HG03575 (cell line): ENCODE results near the gene TIE1.

Source experiments
- ATAC-seq: cut with Tn5 transposase; IDR thresholded peaks from one replicate; pipeline ENCODE4 v1.9.1; 2021; ENCODE audit not compliant: unreplicated experiment, insufficient number of reproducible peaks, low FRiP score; ENCODE audit errors: extremely low read depth

TIE1 gene

DNA sequence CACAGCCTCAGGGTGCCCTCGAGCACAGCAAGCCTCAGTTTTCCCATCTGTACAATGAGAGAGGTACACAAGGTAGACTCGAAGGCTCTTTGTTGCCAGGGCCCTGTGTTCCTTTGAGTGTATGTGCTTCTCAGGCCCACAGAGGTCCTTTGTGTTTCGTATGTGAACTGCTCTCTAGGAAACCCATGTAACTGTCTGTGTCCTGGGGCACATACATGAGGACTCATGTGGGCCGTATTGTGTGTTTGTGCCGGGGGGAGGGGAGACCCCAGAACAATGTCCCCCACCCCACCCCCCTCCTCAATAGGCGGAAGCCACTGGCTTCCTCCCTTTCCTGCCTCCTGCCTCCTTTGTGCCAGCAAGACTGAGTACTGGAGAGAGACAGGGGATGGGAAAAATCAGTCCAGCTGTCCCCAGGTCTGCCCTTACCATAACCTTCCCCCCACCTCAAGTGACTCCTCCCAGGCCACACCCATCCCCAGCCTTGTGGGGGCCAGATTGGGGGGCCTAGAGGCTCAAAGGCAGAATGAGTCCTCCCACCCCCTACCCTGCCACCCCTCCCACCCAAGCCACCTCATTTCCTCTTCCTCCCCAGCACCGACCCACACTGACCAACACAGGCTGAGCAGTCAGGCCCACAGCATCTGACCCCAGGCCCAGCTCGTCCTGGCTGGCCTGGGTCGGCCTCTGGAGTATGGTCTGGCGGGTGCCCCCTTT is at the start of gene TIE1:
TSS of gene TIE1 (plus strand) at position 605 of the 717 bp plus-strand sequence. CDS start at position 695, 90 bp downstream.
- ATAC-seq, result no peak

DNA sequence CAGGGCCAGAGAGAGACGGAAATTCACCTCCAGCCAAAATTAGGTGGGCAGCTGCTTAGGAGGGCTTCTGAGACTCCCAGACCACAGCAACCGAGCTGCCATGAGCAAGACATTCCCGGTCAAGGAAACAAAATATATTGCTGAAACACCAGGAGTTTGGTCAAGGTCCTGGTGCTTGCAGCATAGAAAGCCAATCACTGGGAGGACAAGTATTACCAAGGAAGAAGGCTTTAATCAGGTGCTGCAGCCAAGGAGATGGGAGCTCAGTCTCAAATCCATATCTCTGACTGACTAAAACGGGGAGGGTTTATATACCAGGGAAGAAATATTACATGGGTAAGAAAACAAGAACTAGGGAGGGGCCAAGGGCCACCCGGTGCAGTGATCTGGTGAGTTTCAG is 49.8 kb upstream of the TIE1 start:
- no peak for ATAC-seq

DNA sequence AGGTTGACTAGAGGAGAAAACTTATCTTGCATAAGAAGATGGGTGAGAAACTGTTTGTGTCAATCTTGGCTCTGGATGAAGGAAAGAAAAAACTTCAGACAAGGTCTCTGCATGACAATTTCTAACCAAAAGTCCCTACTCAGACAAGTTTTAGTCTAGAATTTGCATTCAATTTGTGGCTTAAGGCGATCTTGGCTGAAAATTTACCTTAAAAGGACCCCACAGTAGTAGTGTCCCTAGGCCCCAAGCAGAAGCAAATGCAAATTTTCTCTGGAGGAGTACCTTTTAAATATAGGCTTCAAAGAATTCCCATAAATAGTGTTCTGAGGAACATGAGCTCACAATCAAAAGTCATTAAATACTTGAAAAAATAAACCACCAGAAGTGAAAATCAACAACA is 48.6 kb upstream of the TIE1 start:
- ATAC-seq, result no peak

DNA sequence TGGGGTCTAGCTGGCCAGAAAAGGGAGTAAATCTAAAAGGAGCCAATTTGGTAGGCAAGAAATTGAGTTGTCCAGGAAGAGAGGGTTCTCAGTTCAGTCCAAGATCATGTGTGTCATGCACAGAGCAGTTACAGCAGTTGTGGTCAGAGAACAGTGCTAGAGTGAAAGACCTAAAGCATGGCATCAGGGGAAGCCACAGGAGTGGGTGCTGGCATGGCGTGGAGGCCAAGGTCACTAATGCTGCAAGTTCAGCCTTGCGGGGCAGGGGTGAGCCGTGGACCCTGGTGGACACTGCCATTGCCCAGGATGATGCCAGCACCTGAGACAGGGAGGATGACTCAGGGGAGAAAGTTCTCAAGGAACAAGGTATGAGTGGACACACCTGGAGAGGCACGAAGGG is 47.6 kb upstream of the TIE1 start:
- no peak for ATAC-seq

DNA sequence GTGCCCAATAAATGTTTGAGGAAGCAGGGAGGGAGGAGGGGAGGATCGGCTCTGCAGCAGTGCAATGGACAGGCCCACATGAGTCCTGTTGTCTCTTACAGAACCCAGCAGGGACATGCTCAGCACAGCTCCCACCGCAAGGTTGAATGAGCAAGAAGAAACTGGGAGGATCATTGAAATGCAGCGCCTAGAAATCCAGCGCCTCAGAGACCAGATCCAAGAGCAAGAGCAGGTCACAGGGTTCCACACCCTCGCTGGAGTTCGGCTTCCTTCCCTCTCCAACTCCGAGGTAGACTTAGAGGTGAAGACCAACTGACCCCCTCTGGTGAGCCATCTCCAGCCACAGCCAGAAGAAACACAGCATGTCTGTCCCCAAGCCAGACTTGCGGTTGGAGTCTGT is 46.9 kb upstream of the TIE1 start:
- ATAC-seq, result no peak

DNA sequence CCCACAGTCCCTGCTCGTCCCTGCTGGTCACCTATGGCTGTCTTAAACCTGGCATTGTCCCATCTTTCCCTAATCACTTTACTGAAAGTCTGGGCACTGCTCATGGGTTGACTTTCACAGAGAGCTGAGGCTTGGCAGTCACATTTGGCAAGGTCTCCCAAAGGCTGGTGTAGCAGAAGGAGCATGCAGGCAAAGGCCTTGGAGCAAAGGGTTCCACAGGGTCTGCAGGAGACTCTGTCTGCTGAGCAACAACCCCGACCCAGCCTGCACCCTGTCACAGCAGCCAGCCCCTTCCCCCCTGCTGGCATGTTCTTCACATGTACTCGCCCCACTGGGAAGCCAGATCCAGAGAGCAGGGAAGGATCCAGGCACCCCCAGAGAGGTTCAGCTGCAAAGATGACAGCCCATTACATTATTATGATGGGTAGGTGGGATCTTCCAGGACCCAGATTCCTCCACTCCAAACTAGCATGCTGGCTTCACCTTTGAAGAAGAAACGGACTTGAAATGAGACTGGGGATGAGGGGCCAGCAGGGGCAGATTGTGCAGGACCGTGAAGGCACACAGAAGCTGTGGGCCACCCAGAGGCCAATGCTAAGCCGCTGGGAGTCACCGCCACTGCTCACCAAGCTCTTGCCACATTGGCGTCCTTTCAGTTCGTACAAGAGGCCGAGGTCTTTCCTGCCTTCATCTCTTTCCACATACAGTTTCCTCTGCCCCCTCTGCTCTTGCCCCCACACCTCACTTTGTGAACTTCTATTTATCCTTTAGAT is 45.2 kb upstream of the TIE1 start:
- ATAC-seq, result no peak

DNA sequence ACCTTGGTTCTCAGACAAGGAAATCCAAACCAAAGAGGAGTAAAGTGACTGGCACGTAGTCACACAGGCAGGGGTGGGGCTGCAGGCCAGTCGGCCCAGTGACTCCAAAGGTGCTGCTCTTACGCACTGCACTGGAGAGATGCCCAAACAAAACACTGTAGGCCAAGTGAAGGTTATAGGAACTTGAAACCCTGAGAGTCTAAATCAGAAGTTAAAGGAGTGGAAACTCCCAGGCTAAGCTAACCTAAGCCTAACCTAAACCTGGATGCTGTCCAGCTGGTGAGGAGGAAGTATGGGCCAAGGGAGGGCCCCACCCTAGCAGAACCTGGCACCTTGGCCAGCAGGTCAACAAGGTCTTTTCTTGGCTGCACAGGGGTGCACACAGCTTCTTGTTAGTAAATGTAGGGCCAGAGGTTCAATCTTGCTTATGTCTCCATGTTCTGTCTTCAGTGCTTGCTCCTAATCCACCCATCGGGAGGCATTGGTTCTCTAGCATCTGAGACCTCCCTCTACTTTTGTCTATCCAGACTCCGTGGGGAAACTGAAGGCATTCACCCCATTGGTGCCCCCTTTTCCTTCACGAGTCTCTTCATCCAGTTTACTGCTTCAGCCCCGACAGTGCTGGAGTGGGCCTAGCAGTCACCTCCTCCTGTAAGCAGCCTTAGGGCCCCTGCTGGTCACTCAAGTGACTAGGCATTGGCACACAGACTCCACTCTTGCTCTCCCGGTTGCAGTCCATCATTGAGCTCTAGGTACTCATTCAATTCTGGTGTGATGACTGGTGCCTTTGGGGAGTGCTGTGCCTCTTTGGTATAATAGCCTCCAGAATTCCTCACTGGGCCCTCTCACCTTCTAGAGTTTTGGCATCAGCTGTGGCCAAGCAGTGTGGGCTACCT is 43.9 kb upstream of the TIE1 start:
- no peak for ATAC-seq

DNA sequence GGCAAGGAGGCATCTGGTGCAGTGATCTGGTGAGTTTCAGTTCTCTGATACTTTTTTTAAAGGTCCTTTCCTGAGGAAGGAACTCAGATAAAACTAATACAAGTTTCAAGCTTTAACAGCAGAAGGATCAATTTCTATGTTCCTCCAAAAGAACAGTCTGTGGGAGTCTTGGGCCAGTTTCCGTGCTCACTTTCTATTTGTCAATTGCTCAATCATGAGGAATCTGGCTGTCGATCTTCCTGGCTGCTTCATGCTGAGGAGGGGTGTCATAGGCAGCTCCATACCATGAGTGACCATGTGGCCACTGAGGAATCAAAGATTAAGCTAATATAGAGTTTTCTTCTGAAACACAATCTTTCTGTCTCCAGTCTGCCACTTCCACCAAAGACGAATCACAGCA is 42.4 kb upstream of the TIE1 start:
- no peak for ATAC-seq

DNA sequence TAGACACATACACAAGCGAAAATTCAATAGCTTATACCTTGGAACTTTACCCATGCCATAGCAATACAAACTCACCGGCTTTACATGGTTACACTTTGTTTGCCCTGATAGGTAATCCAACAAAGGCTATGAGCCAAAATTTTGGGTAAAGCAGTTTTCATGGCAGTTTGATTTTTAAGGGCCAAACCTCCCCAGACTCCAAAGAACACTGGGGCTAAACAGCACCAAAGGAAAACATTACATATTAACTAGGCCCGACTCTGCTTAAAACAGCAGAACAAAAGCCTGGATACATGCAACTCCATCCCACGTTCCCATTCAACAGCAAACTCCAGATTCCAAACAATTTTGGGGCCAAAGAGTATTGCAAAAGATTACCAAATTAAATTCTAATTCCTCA is 35.4 kb upstream of the TIE1 start:
- no peak for ATAC-seq

DNA sequence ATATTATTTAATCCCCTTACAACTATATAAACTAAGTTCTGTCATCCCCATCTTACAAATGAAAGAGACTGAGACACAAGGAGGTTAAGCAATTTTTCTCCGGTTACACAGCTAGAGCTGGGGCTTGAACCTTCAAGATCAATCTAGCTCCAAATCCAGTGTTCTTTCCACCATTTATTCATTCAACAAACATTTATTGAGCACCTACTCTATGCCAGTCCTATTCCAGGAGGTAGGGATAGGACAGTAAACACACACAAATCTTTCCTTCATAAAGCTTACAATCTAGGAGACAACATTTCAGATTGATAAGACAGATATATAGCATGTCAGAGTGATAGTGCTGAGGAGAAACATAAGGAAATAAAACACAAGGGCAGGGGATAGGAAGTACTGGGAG is 33.9 kb upstream of the TIE1 start:
- no peak for ATAC-seq

DNA sequence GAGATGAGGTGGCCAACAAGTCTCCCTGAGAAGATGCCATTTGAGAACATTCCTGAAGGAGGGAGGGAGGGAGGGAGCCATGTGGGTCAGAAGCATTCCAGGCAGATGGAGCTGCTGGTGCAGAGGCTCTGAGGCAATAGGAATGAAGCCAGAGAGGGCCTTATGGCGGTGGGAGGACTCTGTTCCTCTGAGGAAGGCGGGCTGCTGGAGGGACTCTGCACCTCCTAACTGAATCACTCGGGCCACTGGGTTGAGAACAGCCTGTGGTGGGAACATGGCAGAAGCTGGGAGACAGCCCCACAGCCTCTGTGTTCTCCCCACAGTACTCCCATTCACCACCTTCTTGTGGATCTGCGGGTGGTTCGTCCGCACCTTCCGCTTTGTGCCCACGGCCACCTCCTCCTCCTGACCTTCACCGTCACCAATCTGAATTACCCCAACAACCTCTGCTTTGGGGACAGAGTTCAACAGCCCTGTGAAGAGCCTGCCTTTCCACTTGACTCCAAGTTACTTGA is 33.4 kb upstream of the TIE1 start:
- ATAC-seq, result no peak

DNA sequence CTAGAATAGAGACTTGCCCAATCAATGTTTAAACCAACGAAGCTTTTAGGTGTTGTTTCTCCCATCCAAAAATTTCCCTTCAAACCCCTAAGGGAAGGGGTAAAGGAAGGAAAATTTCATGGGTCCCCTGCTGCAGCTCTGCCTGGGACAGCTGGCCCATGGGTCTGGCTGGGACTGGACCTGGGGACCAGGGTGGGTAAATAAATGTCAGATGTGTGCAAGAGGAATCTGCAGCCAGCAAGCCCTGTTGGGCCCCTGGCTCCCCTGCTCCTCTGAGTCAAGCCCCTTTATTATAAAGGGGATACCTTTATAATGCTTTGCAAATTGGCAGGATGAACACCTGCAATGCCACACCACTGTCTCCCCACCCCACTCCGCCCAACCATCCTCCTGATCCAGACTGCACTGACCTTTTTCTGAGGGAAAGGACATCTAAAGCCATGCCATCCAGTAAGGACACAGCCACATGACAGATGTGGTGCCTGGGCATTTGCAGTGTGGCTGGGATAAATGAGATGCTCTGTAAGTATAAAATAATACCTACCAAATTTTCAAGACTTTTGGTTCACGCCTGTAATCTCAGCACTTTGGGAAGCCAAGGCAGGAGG is 32.9 kb upstream of the TIE1 start:
- no peak for ATAC-seq

DNA sequence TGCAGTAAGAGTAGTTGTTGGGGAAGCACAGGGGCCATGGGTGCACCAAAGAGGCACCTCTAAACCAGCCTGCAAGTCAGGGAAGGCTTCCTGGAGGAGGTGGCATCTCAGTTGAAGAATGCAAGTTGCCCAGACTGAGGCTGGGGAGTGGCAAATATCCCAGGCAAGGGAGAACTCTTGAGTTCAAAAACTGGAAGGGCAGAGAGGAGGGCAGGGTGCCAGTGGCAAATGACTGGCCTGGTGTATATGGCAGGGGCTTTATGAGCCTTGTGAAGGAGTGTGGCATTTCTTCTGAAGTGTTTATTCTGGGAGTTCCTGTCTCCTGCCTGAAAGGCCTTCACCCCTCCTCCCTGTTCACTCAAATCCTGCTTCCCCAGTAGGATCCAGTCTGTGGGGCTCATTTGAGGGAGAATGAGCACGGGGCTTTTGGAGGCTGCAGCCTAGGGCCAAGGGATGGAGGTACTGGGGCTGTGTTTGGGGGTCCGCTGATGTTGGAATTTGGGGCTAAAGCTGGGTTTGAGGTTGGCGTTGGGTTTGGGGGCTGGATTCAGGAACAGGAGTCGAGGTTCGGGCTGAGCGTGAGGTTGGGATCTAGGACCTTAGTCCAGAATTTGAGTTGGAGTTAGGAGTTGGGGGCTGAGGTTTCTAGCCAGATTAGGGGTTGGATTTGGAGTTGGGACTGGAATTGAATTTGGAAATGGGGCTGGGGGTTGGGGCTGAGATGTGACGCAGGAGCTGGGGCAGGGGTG is 31.0 kb upstream of the TIE1 start, which contains the start of gene TMEM125:
TSS of gene TMEM125 (plus strand) at position 357 of the 749 bp plus-strand sequence. CDS start 2,740 bp downstream, outside the sequence.
- no peak for ATAC-seq

DNA sequence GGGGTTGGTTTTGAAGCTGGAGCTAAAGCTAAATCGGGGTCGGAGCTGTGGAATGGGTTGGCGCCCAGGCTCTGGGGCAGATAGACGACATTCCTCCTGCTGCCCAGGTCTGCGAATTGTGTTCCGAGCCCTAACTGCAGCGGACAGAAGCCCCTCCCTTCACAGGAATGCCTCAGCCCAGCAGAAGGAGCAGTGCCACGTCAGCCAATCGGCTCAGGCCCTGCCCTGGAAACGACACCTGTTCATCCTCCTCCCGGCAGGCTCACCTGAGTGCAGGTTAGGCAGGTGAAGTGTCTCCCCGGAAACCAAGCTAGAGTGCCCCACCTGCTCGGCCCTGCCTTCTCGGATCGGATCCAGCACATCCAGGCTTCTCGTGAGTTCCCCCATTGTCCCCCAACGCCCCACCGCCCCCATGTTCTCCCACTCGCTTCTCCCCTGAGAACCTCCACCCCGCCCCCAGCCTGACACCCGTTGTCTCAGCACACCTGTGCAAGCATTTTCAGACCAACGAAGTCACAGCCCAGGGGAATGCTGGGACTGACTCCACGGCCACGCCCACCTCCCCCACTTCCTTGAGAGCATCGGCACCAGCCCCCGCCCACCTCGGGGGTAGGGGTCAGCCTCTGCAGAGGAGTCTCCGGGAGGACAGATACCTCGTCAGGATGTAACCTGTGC is 30.2 kb upstream of the TIE1 start:
- ATAC-seq, result no peak

DNA sequence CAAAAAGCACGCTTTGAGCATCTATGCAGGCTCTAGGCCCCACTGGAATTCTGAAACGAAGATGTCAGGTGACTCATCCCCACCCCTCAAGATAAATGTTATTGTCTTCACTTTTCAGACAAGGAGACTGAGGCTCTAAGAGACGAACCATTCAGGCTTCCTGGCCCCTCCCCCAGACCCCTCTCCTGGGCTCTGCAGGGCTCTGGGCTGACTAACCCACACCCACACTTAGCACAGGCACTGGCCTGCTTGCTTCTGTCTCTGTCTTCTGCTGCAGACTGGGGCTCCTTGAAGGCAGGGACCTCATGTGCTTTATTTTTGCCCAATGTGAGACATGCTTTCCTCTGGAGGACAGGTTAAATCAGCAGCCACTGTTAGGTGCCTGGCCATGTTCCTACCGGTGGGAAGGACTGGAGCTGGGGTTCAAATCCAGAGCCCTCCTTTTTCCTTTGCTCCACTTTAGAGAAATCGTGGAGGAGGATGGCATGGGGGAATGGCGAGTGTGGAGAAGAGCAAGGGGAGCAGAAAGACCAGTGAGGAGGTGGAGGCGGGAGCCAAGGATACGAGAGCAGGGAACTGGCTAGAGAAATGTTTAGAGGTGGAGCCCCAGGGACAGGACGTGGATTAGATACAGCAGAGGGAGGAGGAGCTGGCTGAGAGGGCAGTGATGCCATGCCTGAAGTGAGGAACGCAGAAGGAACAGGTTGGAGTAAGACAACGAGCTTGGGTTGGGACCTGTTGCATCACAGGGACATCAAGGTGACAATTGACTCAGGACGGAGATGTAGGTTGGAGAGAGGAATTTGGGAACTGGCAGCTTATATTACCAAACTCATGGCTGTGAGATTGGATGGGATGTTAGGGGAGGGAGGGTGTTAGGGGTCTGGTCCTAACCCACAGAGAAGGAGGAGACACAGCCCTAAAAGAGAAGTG is 29.3 kb upstream of the TIE1 start:
- no peak for ATAC-seq

DNA sequence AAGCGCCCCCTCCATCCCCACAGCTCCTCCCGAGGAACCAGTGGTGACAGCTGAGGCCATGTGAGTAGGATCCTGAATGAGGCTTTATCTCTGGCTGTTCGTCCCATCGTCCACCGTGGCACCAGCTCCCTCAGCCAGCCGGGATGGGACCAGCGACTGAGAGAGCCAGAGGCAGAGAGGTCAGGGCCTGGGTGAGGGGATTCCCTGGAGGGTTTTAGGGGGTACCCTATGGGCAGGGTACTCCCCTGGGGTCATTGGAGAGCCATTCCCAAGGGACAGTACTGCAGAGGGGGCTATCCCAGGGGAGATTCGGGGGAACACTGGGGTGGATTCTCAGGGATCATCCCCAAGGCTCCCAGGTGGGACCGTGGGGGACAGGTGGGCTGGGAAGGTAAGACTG is 28.6 kb upstream of the TIE1 start:
- ATAC-seq, result no peak
